C4-2B (cell line): Measurements from ENCODE around the gene SNX7.

Experiments
- ZFX ChIP-seq: fragments of 450-650 bp; IDR thresholded peaks from 2 replicates; pipeline ENCODE4 v1.6.1; 2017
- TF ChIP-seq, protein P1 (sequence below): fragments of 450-650 bp; conservative IDR thresholded peaks from 2 replicates; pipeline ENCODE4 v1.5.1; 2017; ENCODE audit warnings: mild to moderate bottlenecking

GRCh38 chr1:98669355-98670296 lies 8.1 kb downstream of the SNX7 start:
- TF ChIP-seq, protein P1, sequence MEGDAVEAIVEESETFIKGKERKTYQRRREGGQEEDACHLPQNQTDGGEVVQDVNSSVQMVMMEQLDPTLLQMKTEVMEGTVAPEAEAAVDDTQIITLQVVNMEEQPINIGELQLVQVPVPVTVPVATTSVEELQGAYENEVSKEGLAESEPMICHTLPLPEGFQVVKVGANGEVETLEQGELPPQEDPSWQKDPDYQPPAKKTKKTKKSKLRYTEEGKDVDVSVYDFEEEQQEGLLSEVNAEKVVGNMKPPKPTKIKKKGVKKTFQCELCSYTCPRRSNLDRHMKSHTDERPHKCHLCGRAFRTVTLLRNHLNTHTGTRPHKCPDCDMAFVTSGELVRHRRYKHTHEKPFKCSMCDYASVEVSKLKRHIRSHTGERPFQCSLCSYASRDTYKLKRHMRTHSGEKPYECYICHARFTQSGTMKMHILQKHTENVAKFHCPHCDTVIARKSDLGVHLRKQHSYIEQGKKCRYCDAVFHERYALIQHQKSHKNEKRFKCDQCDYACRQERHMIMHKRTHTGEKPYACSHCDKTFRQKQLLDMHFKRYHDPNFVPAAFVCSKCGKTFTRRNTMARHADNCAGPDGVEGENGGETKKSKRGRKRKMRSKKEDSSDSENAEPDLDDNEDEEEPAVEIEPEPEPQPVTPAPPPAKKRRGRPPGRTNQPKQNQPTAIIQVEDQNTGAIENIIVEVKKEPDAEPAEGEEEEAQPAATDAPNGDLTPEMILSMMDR: no peak
- TF ChIP-seq ZFX: no peak
